ENCODE data around the gene IFNAR1. TPM values are rescaled to one million over a fixed set of nuclear protein-coding genes. Genes with fewer than 3 reads are reported as not detected.
A peak's percentile ranks its signal among the peaks of the same experiment; 100 is the strongest.
"Not testable (repeated sequence)": the region's sequence is repeated elsewhere in the genome, so short reads cannot be mapped to it uniquely, and the experiment has no call there.

Gene IFNAR1
- total RNA-seq, 1 experiment from 2014 or later = 6.6 TPM

DNA sequence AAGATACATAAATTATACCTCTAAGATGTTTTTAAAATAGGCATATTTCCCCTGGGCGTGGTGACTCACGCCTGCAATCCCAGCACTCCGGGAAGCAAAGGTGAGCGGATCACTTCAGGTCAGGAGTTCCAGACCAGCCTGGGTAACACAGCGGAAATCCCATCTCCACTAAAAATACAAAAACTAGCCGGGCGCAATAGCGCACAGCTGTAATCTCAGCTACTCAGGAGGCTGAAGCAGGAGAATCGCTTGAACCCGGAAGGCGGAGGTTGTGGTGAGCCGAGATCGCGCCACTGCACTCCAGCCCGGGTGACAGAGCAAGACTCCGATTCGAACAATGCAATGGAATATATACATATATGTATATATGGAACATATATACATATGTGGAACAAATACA is 3.8 kb upstream of the IFNAR1 start:
- H3K9me3 ChIP-seq, H3K36me3 ChIP-seq, H3K4me3 ChIP-seq, H3K27me3 ChIP-seq, DNase-seq: not testable (repeated sequence)

DNA sequence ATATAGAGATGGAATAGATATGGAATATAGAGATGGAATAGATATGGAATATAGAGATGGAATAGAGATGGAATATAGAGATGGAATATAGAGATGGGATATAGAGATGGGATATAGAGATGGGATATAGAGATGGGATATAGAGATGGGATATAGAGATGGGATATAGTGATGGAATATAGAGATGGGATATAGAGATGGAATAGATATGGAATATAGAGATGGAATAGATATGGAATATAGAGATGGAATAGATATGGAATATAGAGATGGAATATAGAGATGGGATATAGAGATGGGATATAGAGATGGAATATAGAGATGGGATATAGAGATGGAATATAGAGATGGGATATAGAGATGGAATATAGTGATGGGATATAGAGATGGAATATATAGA is 1.2 kb upstream of the IFNAR1 start:
- Histone ChIP-seq H3K36me3 (peaks cover 11% of the 10 kb centered on the region), H3K4me3 (peak overlapping the region; percentile 88; the same call in 1 of the 2 replicates)
- DNase-seq, H3K9me3 ChIP-seq, H3K27me3 ChIP-seq: not testable (repeated sequence)

DNA sequence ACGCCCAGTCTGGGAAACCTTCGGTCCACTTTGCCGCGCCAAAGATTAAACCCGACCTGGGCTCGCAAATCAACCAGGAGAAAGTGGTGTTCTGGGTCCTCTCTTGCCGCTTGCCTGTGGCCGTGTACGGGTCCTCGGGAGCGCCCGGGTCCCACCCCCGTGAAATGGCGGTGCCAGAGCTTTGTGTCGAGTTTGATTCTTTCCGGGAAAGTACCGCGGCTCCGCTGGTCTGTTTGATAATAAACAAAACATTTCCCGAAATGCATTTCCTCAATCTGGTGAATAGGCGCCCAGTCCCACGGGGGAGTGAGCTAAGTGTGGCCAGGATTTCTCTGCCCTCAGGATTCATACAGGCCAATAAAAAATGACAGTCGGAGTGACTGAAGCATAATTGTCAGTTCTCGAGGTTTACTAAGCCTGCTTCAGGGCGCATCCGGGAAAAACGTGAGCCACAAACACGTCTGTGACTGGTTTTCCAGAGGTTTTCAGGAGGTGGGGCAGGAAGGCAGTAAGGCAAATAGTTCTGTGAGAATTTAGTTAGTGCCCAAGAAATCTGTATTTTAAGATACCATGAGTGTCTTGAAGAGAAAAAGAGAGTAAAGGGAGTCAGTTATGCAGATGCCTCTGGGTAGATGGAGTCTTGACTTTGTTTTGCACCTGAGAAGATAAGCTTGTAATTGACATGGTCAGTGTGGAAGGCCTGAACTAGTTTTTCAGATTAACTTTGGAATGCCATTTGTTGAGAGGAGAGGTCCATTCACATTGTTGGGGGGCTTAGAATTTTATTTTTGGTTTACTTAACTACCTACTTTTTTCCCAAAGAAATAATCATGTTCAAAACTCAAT is 675 bp downstream of the IFNAR1 start:
- Histone ChIP-seq H3K36me3 (peaks cover 14% of the 10 kb centered on the region), H3K9me3 (no peaks in the 10 kb centered on the region; the same call in 1 of the 2 replicates), H3K4me3 (peak overlapping the region; percentile 88), H3K27me3 (no peaks in the 10 kb centered on the region)
- peak; percentile 73 for DNase-seq

DNA sequence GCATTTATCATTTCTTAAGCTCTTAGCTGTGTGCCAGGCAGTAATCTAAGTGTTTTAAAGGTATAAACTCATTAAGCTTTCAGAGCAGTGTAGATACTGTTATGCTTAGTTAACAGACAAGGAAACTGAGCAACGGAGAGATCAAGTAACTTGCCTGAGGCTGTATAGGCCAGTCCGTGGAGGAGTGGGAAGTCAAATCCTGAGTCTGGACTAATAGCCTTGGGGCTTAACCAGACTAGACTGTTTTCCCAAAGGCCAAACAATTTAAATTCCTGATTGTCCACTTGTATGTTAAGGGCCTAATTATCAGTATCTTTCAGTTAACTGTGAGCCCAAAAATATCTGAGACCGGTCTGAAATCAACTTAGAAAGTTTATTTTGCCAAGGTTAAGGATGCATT is 2.6 kb downstream of the IFNAR1 start:
- no peak for DNase-seq
- peaks cover 3% of the 10 kb centered on the region for H3K9me3 ChIP-seq
- H3K27me3 ChIP-seq = no peaks in the 10 kb centered on the region
- peaks cover 24% of the 10 kb centered on the region for H3K36me3 ChIP-seq
- H3K4me3 ChIP-seq = no peak overlapping the region

DNA sequence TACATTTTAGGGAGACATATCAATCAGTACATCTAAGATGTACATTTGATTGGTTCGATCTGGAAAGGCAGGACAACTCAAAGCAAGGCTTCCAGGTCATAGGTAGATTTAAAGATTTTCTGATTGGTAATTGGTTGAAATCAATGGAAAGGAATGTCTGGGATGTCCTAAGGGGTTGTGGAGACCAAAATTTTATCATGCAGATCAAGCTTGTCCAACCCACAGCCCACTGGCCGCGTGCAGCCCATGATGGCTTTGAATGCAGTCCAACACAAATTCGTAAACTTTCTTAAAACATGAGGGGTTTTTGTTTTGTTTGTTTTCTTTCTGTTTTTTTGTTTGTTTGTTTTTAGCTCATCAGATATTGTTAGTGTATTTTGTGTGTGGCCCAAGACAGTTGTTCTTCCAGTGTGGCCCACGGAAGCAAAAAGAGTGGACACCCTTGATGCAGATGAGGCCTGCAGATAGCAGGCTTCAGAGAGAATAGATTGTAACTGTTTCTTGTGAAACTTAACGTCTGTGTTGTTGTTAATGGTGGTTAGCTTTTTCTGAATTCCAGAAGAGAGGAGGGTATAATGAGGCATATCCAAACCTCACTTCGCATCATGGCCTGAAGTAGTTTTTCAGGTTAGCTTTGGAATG is 3.1 kb downstream of the IFNAR1 start:
- Histone ChIP-seq H3K36me3 (peaks cover 24% of the 10 kb centered on the region), H3K27me3 (no peaks in the 10 kb centered on the region), H3K9me3 (peaks cover 7% of the 10 kb centered on the region), H3K4me3 (no peak overlapping the region)
- DNase-seq = no peak

DNA sequence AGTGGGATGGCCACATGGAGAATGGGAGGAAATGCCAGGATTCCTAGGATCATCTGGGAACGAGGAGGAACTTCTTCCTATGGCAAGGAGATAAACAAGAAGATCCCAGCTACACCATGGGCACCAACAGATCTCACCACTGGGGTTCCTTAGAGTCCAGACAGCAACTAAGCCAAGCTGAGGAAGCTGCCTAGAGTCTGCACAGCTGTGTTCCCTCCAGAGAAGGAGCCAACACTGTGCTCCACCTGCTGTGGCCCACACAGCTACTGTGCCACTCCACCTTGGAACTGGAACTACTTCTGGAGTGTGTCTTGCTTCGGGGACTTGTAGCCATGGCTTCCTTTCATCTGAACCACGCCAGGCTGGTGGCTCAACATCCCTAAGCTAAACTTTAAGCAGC is 6.0 kb downstream of the IFNAR1 start:
- H3K27me3 ChIP-seq = no peaks in the 10 kb centered on the region
- no peak overlapping the region for H3K4me3 ChIP-seq
- H3K36me3 ChIP-seq = peaks cover 31% of the 10 kb centered on the region
- peaks cover 16% of the 10 kb centered on the region for H3K9me3 ChIP-seq
- no peak for DNase-seq

DNA sequence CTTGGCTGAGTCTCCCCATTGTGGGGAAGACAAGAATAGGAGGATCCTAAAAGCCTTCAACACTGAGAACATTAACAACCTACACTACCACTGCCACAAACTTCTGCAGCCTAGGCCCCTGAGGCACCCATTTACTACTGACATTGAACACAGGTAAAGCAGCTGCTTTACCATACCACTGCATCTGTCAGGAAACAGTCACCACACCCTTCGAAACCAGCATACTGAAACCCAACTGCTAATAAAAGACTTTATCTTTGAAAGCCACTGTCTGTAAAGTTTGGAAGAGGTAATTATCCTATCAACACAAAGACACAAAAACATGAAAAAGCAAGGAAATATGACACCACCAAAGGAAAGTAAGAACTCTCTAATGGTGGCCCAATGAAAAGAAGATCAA is 7.4 kb downstream of the IFNAR1 start:
- no peak for DNase-seq
- Histone ChIP-seq H3K4me3 (no peak overlapping the region), H3K9me3 (peaks cover 16% of the 10 kb centered on the region), H3K27me3 (no peaks in the 10 kb centered on the region), H3K36me3 (peaks cover 29% of the 10 kb centered on the region)

DNA sequence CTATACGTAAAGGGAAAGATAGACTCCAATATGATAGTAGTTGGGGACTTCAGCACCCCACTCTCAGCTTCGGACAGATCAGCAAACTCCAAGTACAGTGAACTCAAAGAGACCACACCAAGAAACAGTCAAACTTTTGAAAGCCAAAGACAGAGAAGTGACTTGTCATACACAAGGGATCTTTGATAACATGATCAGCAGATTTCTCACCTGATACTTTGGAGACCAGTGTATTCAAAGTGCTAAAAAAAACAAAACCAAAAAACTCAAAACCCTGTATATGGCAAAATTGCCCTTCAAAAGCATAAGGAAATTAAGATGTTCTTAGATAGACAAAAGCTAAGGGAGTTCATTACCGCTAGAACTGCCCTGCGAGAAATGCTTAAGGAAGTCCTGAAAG is 9.4 kb downstream of the IFNAR1 start:
- Histone ChIP-seq H3K36me3 (peaks cover 17% of the 10 kb centered on the region), H3K9me3 (peaks cover 16% of the 10 kb centered on the region), H3K4me3 (no peak overlapping the region), H3K27me3 (no peaks in the 10 kb centered on the region)
- no peak for DNase-seq

DNA sequence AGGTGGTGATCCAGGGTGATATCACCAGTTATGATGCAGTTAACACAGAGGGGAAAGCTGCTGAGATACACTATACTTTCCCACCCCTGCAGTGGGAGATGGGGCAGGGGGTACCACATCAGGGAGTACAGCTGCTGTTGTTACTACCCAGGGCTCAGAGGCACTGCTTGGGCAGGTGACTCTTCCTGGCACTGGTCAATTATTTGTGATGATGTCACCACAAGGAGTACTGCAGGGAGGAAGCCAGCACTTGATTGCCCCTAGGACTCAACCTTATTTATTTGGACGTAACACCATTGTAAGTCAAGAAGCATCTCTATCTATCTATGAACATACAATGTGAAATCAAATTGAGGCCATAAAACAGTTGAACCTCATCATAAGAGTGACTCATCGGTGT is 10.1 kb downstream of the IFNAR1 start:
- H3K9me3 ChIP-seq = peaks cover 16% of the 10 kb centered on the region
- DNase-seq = no peak
- peaks cover 17% of the 10 kb centered on the region for H3K36me3 ChIP-seq
- H3K27me3 ChIP-seq = no peaks in the 10 kb centered on the region
- no peak overlapping the region for H3K4me3 ChIP-seq

DNA sequence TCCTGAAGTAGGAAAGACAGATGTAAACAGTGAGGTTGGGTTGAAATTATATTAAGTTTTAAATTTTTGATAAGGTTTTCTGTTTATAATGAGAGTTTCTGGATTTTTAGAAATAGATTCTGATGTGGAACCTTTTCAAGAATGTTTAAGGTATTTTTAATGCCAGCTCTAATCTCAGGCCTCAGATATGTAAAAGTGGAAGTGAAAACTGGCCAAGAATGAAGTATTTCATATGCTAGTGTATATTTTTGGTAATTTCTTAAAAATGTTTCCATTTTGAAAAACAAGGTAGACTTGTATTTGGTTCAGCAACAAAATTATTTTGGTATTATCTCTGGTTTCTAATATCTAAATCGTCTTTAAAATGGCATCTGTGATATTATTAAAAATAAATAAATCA is 14.4 kb downstream of the IFNAR1 start:
- no peak for DNase-seq
- Histone ChIP-seq H3K36me3 (peaks cover 9% of the 10 kb centered on the region), H3K4me3 (no peak overlapping the region), H3K27me3 (no peaks in the 10 kb centered on the region), H3K9me3 (peaks cover 2% of the 10 kb centered on the region; the same call in 1 of the 2 replicates)

DNA sequence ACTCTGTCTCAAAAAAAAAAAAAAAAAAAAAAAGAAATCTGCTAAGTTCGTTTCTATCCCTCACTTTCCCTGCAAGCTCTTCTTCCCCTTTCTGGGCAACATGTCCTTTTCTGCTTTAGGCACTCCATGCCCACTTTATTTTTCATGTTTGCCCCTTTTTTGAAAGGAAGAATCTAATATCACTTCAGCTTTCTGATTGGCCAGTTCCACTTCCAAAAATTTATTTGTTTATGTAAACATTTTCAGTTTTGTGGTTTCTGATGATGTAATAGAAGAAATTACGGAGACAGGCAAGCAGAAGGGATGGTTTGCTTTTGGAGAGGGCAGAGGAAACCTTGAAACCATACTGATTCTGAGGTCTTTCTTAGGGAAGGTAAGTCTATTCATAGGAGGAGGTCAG is 15.1 kb downstream of the IFNAR1 start:
- Histone ChIP-seq H3K9me3 (peaks cover 2% of the 10 kb centered on the region; the same call in 1 of the 2 replicates), H3K36me3 (peaks cover 9% of the 10 kb centered on the region), H3K27me3 (no peaks in the 10 kb centered on the region), H3K4me3 (no peak overlapping the region)
- no peak for DNase-seq

DNA sequence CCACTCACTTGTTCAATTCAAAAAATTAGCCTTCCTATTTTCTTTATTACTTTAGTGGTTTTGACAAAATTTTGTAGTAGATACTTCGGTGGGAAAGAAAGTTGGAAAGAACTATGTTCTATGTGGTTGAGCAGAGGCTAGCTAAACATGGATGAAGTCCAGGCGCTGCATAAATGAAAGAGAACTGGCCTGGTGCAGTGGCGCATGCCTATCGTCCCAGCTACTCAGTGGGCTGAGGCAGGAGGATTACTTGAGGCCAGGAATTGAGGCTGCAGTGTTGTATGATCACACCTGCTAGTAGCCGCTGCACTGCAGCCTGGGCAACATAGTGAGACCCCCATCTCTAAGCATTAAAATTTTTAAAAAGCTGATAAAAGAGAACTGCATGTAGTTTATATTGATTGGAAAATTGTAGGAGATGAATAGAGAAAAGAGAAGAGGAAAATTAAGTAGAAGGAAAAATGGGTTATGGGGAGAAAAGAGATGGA is 21.0 kb downstream of the IFNAR1 start:
- DNase-seq = no peak
- H3K4me3 ChIP-seq = no peak overlapping the region
- peaks cover 23% of the 10 kb centered on the region for H3K36me3 ChIP-seq
- no peaks in the 10 kb centered on the region for H3K9me3 ChIP-seq
- no peaks in the 10 kb centered on the region for H3K27me3 ChIP-seq

DNA sequence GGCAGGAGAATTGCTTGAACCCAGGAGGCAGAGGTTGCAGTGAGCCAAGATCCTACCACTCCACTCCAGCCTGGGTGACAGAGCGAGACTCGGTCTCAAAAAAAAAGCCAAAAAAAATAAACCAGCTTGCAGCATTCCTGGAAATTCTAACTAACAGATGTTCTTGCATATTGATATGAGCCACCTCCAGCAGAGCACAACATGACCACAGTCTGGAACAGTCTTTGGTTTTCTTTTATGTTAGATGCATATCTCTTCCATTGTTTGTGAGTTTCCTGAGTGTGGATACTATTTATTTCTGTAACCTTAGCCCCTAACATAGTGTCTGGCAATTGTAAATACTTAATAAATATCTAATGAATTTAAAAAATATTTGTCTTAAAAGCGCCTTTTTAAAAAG is 23.9 kb downstream of the IFNAR1 start:
- peaks cover 29% of the 10 kb centered on the region for H3K36me3 ChIP-seq
- H3K9me3 ChIP-seq = no peaks in the 10 kb centered on the region
- no peaks in the 10 kb centered on the region for H3K27me3 ChIP-seq
- no peak overlapping the region for H3K4me3 ChIP-seq
- no peak for DNase-seq

DNA sequence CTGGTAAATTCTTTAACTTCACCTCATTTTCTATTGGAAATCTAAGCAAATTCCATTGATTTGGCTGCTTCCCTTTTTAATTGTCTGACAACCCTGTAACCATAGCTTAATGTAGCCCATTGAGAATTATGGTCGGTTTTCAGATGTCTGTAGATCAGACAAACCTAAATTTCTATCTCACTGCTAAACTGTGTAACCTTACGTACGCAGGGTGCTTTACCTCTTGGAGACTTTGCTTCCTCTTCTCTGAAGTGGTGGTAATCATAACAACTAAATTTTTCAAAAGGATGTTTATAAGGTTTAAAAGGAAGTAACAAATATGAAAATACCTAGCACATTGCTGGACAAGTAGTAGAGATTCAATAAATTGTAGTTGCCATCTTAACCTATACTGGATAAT is 25.9 kb downstream of the IFNAR1 start:
- no peak for DNase-seq
- no peak overlapping the region for H3K4me3 ChIP-seq
- peaks cover 31% of the 10 kb centered on the region for H3K36me3 ChIP-seq
- no peaks in the 10 kb centered on the region for H3K27me3 ChIP-seq
- H3K9me3 ChIP-seq = no peaks in the 10 kb centered on the region

DNA sequence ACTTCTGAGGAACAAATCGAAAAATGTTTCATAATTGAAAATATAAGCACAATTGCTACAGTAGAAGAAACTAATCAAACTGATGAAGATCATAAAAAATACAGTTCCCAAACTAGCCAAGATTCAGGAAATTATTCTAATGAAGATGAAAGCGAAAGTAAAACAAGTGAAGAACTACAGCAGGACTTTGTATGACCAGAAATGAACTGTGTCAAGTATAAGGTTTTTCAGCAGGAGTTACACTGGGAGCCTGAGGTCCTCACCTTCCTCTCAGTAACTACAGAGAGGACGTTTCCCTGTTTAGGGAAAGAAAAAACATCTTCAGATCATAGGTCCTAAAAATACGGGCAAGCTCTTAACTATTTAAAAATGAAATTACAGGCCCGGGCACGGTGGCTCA is 30.6 kb downstream of the IFNAR1 start:
- H3K4me3 ChIP-seq = no peak overlapping the region
- DNase-seq = no peak
- no peaks in the 10 kb centered on the region for H3K9me3 ChIP-seq
- H3K36me3 ChIP-seq = peaks cover 14% of the 10 kb centered on the region
- no peaks in the 10 kb centered on the region for H3K27me3 ChIP-seq

DNA sequence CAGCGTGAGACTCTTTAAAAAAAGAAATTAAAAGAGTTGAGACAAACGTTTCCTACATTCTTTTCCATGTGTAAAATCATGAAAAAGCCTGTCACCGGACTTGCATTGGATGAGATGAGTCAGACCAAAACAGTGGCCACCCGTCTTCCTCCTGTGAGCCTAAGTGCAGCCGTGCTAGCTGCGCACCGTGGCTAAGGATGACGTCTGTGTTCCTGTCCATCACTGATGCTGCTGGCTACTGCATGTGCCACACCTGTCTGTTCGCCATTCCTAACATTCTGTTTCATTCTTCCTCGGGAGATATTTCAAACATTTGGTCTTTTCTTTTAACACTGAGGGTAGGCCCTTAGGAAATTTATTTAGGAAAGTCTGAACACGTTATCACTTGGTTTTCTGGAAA is 31.2 kb downstream of the IFNAR1 start:
- no peak for DNase-seq
- peaks cover 14% of the 10 kb centered on the region for H3K36me3 ChIP-seq
- H3K27me3 ChIP-seq = no peaks in the 10 kb centered on the region
- no peak overlapping the region for H3K4me3 ChIP-seq
- H3K9me3 ChIP-seq = no peaks in the 10 kb centered on the region

DNA sequence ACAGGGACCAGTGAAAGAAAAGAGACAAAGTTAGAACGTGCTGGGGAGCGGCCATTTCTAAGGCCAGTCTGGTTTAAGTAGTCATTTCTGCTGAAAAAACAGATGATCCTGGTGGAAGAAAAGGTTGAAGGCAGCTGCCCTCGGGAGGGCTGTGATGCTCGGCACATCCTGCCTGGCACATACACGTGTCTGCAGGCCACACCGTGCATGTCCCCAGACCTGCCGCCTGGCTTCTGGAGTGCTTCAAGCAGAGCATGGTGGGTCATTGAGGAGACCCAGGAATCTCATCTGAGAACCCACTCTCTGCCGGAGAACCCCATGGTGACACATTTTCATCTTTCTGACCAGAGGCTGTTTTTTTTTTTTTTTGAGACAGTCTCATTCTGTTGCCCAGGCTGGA is 32.4 kb downstream of the IFNAR1 start:
- Histone ChIP-seq H3K9me3 (no peaks in the 10 kb centered on the region), H3K4me3 (no peak overlapping the region), H3K27me3 (no peaks in the 10 kb centered on the region), H3K36me3 (peaks cover 8% of the 10 kb centered on the region)
- DNase-seq = no peak

DNA sequence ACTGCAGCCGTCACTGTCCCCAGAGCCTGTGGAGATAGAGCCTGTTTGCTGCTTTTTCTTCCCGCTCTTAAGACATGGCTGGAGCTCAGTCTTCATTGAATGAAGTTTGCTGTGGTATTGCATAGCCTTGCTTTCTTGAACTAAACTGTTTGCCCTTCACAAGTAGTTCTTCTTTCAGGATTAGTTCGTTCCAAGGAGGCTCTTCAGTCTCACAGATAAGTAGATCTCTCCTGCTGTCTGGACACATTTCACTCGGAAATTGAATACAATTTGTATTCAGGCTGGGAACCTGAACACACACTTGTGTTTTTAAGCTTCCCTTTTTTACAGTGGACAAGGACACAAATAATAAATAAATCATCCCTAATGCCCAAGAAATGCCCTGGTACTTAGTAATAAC is 34.7 kb downstream of the IFNAR1 start:
- Histone ChIP-seq H3K27me3 (no peaks in the 10 kb centered on the region), H3K9me3 (no peaks in the 10 kb centered on the region), H3K36me3 (peaks cover 5% of the 10 kb centered on the region), H3K4me3 (no peak overlapping the region)
- no peak for DNase-seq
